ENCODE data around the gene MCC.

The MCC gene

GRCh38 chr5:113108485-113108884 lies 379.8 kb downstream of the MCC start:
- Histone ChIP-seq H3K36me3 (ENCODE audit: low read length) (no peaks in the 10 kb centered on the region), H3K4me3 (ENCODE audit: insufficient read depth, low read length, poor library complexity, severe bottlenecking) (no peak overlapping the region)
- TF ChIP-seq CTCF (IDR thresholded peaks at IDR 0.05; ENCODE audit: insufficient read depth, low read length, poor library complexity, severe bottlenecking) (no peak), EZH2phosphoT487 (conservative IDR thresholded peaks at IDR 0.05; ENCODE audit: low read length) (no peak)

GRCh38 chr5:113106821-113107220 lies 381.4 kb downstream of the MCC start:
- Histone ChIP-seq H4K20me1 (ENCODE audit: low read depth, low read length) (no peaks in the 10 kb centered on the region), H3K9me2 (replicated peaks; ENCODE audit: insufficient read depth, low read length) (no peaks in the 10 kb centered on the region), H3K9me3 (ENCODE audit: insufficient read depth, low read length) (no peaks in the 10 kb centered on the region), H2AFZ (ENCODE audit: low read depth, low read length, severe bottlenecking) (no peak overlapping the region), H3K4me2 (ENCODE audit: low read depth, low read length, poor library complexity, severe bottlenecking) (no peak overlapping the region), H3K36me3 (ENCODE audit: low read length) (no peaks in the 10 kb centered on the region), H3K79me2 (ENCODE audit: insufficient read depth, low read length) (no peaks in the 10 kb centered on the region), H3K9ac (ENCODE audit: low read length) (no peak overlapping the region), H3K27me3 (ENCODE audit: low read length) (no peaks in the 10 kb centered on the region), H3F3A (ENCODE audit: insufficient read depth) (no peaks in the 10 kb centered on the region), H3K4me3 (ENCODE audit: insufficient read depth, low read length, poor library complexity, severe bottlenecking) (no peak overlapping the region), H3K27ac (ENCODE audit: low read depth, low read length) (no peak overlapping the region)
- no peak for TF ChIP-seq CTCF (IDR thresholded peaks at IDR 0.05; ENCODE audit: insufficient read depth, low read length, poor library complexity, severe bottlenecking)
- TF ChIP-seq EZH2phosphoT487 (conservative IDR thresholded peaks at IDR 0.05; ENCODE audit: low read length): no peak

More at GRCh38 chr5:113108485-113108884, 379.8 kb downstream of the MCC start:
- no peak overlapping the region for H2AFZ ChIP-seq (ENCODE audit: low read depth, low read length, severe bottlenecking)
- no peak overlapping the region for H3K4me2 ChIP-seq (ENCODE audit: low read depth, low read length, poor library complexity, severe bottlenecking)
- no peaks in the 10 kb centered on the region for H3K27me3 ChIP-seq (ENCODE audit: low read length)
- H3K9ac ChIP-seq (ENCODE audit: low read length): no peak overlapping the region
- no peak overlapping the region for H3K27ac ChIP-seq (ENCODE audit: low read depth, low read length)
- no peaks in the 10 kb centered on the region for H3K9me2 ChIP-seq (replicated peaks; ENCODE audit: insufficient read depth, low read length)
- no peaks in the 10 kb centered on the region for H3K9me3 ChIP-seq (ENCODE audit: insufficient read depth, low read length)
- no peaks in the 10 kb centered on the region for H4K20me1 ChIP-seq (ENCODE audit: low read depth, low read length)
- H3K79me2 ChIP-seq (ENCODE audit: insufficient read depth, low read length): no peaks in the 10 kb centered on the region
- no peaks in the 10 kb centered on the region for H3F3A ChIP-seq (ENCODE audit: insufficient read depth)

- H3K9ac ChIP-seq (ENCODE audit: low read length): no peak overlapping the region
- no peaks in the 10 kb centered on the region for H3K27me3 ChIP-seq (ENCODE audit: low read length)
- no peak overlapping the region for H3K4me3 ChIP-seq (ENCODE audit: insufficient read depth, low read length, poor library complexity, severe bottlenecking)
- no peaks in the 10 kb centered on the region for H4K20me1 ChIP-seq (ENCODE audit: low read depth, low read length)
- H3K27ac ChIP-seq (ENCODE audit: low read depth, low read length): no peak overlapping the region
- H3K79me2 ChIP-seq (ENCODE audit: insufficient read depth, low read length): no peaks in the 10 kb centered on the region
- no peaks in the 10 kb centered on the region for H3K9me2 ChIP-seq (replicated peaks; ENCODE audit: insufficient read depth, low read length)
- no peak overlapping the region for H2AFZ ChIP-seq (ENCODE audit: low read depth, low read length, severe bottlenecking)
- H3F3A ChIP-seq (ENCODE audit: insufficient read depth): no peaks in the 10 kb centered on the region
- H3K9me3 ChIP-seq (ENCODE audit: insufficient read depth, low read length): no peaks in the 10 kb centered on the region
- no peaks in the 10 kb centered on the region for H3K36me3 ChIP-seq (ENCODE audit: low read length)
- TF ChIP-seq CTCF (IDR thresholded peaks at IDR 0.05; ENCODE audit: insufficient read depth, low read length, poor library complexity, severe bottlenecking) (no peak), EZH2phosphoT487 (conservative IDR thresholded peaks at IDR 0.05; ENCODE audit: low read length) (no peak)
- no peak overlapping the region for H3K4me2 ChIP-seq (ENCODE audit: low read depth, low read length, poor library complexity, severe bottlenecking)
Observed at GRCh38 chr5:113105693-113106280, 382.5 kb downstream of the MCC start.
